Measurements from ENCODE around the gene DCLK2.
"Not testable (repeated sequence)": the region's sequence is repeated elsewhere in the genome, so short reads cannot be mapped to it uniquely, and the experiment has no call there.

DCLK2 gene

DNA sequence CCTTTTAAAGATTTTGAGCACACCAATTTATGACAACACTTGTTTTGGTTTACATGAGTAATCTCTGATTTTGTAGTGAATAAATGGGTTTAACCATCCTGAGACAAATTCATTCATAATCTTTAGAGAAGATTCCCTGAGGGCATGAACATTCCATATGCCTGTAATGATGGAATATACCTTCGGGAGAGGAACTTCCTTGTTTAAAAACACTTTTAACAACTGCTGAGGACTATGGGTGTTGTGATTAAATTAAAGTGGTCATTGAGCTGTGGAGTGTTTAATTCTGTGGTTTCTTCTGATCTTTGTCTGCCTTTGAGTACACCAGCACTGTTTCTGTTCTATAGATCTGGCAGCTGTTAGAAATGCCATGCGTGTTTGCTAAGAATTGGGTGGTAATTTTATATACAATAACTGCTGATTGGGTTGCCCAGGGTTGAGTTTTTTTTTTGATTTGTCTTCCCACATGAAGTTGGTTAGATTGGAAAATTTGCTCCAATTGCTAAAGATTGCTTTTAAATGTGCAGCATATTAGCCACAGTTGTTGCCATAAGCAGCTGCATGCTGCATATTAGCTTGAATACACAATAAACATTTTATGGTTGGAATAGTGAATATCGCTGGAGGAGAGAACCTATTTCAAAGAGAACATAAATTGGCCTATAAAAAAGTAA is 86.8 kb downstream of the DCLK2 start:
- no peaks in the 10 kb centered on the region for H3K4me1 ChIP-seq (ENCODE audit: control insufficient read depth, insufficient read depth, low read length, unreplicated experiment)
- H3K79me2 ChIP-seq (ENCODE audit: control insufficient read depth, insufficient read depth, low read length, unreplicated experiment), result no peaks in the 10 kb centered on the region

DNA sequence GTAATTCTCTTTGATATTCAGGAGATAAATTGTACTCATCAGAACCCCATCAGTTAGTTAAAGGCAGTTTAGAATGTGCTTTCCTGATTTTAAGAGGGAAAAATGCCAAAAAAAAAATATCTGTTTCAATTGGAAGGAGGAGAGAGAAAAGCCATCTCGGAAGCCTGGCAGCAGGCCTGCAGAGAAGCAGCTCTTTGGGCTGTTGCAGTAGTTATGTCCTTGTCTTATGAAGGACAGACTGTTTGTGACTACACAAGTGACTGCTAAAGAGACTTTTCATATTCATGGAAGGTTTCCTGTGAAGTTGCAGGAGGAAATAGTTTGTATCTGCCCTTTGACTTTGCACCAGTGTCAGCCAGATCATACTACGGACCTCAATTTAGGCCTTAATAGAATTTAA is 88.8 kb downstream of the DCLK2 start:
- Histone ChIP-seq H2AFZ (ENCODE audit: low read length, unreplicated experiment) (no peak overlapping the region), H3K4me1 (ENCODE audit: control insufficient read depth, insufficient read depth, low read length, unreplicated experiment) (no peaks in the 10 kb centered on the region), H3K36me3 (ENCODE audit: insufficient read depth, low read length) (no peaks in the 10 kb centered on the region), H3K79me2 (ENCODE audit: control insufficient read depth, insufficient read depth, low read length, unreplicated experiment) (no peaks in the 10 kb centered on the region), H3K4me3 (ENCODE audit: low read depth, low read length) (no peak overlapping the region), H3K27ac (ENCODE audit: low read depth, low read length) (no peak overlapping the region), H3K27me3 (ENCODE audit: insufficient read depth, low read length) (no peaks in the 10 kb centered on the region)

More for the DNA sequence above, 86.8 kb downstream of the DCLK2 start:
- Histone ChIP-seq H2AFZ (ENCODE audit: low read length, unreplicated experiment) (no peak overlapping the region), H3K36me3 (ENCODE audit: insufficient read depth, low read length) (no peaks in the 10 kb centered on the region), H3K27me3 (ENCODE audit: insufficient read depth, low read length) (no peaks in the 10 kb centered on the region), H3K27ac (ENCODE audit: low read depth, low read length) (no peak overlapping the region), H3K4me3 (ENCODE audit: low read depth, low read length) (no peak overlapping the region)

DNA sequence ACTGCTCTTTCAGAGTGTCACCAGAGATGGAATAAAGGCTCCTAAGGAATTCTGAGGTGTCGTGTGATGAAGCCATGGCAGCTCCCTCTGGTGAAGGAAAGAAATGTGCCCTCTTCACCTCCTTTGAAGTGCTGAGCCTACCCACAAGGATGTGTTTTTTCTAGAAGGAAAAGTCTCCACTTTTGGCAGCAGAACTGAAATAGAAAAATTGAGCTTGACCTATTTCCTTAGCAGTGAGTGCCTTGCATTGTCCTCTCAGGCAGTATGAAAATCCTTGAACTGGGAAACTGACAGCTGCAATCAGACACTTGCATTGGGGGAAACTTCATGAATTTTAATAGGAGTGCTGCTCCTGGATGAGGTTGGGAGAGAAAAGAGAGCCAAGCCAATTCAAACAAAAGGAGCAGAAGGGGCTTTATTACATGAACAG is 95.2 kb downstream of the DCLK2 start:
- H3K79me2 ChIP-seq (ENCODE audit: control insufficient read depth, insufficient read depth, low read length, unreplicated experiment), result no peaks in the 10 kb centered on the region
- no peak overlapping the region for H2AFZ ChIP-seq (ENCODE audit: low read length, unreplicated experiment)
- no peaks in the 10 kb centered on the region for H3K36me3 ChIP-seq (ENCODE audit: insufficient read depth, low read length)
- no peaks in the 10 kb centered on the region for H3K4me1 ChIP-seq (ENCODE audit: control insufficient read depth, insufficient read depth, low read length, unreplicated experiment)
- H3K27me3 ChIP-seq (ENCODE audit: insufficient read depth, low read length), result no peaks in the 10 kb centered on the region
- H3K27ac ChIP-seq (ENCODE audit: low read depth, low read length), result no peak overlapping the region
- no peak overlapping the region for H3K4me3 ChIP-seq (ENCODE audit: low read depth, low read length)

DNA sequence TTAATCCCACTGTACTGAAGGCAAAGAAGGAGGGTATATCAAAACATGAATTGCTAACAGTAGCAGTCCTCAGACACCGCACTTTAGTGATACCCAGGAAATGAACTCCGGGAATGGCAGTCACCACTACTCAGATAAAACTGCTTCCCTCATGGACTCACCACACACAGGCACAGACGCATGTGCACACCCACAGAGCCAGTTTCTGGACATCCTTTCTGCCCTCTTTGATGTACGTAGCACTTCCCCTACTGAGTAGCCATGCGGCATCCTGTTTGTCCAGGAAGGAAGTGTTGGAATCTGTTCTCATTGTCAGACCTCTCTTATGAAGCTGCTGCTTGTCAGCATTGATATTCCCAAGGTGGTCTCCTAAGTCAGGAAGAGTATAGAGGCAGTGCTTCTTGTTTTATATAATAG is 95.7 kb downstream of the DCLK2 start:
- Histone ChIP-seq H2AFZ (ENCODE audit: low read length, unreplicated experiment) (no peak overlapping the region), H3K79me2 (ENCODE audit: control insufficient read depth, insufficient read depth, low read length, unreplicated experiment) (no peaks in the 10 kb centered on the region), H3K4me1 (ENCODE audit: control insufficient read depth, insufficient read depth, low read length, unreplicated experiment) (no peaks in the 10 kb centered on the region), H3K27ac (ENCODE audit: low read depth, low read length) (no peak overlapping the region), H3K4me3 (ENCODE audit: low read depth, low read length) (no peak overlapping the region), H3K36me3 (ENCODE audit: insufficient read depth, low read length) (no peaks in the 10 kb centered on the region), H3K27me3 (ENCODE audit: insufficient read depth, low read length) (no peaks in the 10 kb centered on the region)

DNA sequence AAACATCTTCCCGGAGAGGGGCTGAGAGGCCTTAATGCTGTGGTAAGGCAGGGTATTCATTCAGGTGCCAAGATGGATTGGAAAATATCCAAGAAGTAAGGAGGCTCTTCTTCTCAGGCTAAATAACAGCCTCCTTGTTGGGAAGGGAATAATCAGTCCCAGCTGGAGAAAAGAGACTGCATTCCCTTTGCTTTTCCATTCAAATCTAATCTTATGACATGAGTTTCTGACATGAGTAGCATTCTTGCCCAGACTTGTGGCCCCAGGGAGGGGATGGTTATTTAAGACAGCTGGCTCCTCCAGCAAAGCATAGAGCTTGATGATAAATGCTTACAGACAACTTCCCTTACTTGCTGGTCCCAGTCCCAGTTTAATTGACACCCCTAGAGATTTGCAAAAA is 98.3 kb downstream of the DCLK2 start:
- H3K4me1 ChIP-seq (ENCODE audit: control insufficient read depth, insufficient read depth, low read length, unreplicated experiment), result no peaks in the 10 kb centered on the region
- no peaks in the 10 kb centered on the region for H3K27me3 ChIP-seq (ENCODE audit: insufficient read depth, low read length)
- H3K27ac ChIP-seq (ENCODE audit: low read depth, low read length), result no peak overlapping the region
- no peak overlapping the region for H3K4me3 ChIP-seq (ENCODE audit: low read depth, low read length)
- H2AFZ ChIP-seq (ENCODE audit: low read length, unreplicated experiment), result no peak overlapping the region
- H3K79me2 ChIP-seq (ENCODE audit: control insufficient read depth, insufficient read depth, low read length, unreplicated experiment), result no peaks in the 10 kb centered on the region
- no peaks in the 10 kb centered on the region for H3K36me3 ChIP-seq (ENCODE audit: insufficient read depth, low read length)

GRCh38 chr4:150178161-150178560 is 99.9 kb downstream of the DCLK2 start:
- Histone ChIP-seq H3K4me3 (ENCODE audit: low read depth, low read length) (no peak overlapping the region), H3K79me2 (ENCODE audit: control insufficient read depth, insufficient read depth, low read length, unreplicated experiment) (no peaks in the 10 kb centered on the region)

GRCh38 chr4:150181536-150181935 is 103.3 kb downstream of the DCLK2 start:
- Histone ChIP-seq H3K4me3 (ENCODE audit: low read depth, low read length) (no peak overlapping the region), H3K79me2 (ENCODE audit: control insufficient read depth, insufficient read depth, low read length, unreplicated experiment) (no peaks in the 10 kb centered on the region), H3K4me1 (ENCODE audit: control insufficient read depth, insufficient read depth, low read length, unreplicated experiment) (no peaks in the 10 kb centered on the region)

More at GRCh38 chr4:150178161-150178560, 99.9 kb downstream of the DCLK2 start:
- Histone ChIP-seq H3K4me1 (ENCODE audit: control insufficient read depth, insufficient read depth, low read length, unreplicated experiment) (no peaks in the 10 kb centered on the region), H3K27me3 (ENCODE audit: insufficient read depth, low read length) (no peaks in the 10 kb centered on the region), H2AFZ (ENCODE audit: low read length, unreplicated experiment) (no peak overlapping the region), H3K27ac (ENCODE audit: low read depth, low read length) (no peak overlapping the region), H3K36me3 (ENCODE audit: insufficient read depth, low read length) (no peaks in the 10 kb centered on the region)

DNA sequence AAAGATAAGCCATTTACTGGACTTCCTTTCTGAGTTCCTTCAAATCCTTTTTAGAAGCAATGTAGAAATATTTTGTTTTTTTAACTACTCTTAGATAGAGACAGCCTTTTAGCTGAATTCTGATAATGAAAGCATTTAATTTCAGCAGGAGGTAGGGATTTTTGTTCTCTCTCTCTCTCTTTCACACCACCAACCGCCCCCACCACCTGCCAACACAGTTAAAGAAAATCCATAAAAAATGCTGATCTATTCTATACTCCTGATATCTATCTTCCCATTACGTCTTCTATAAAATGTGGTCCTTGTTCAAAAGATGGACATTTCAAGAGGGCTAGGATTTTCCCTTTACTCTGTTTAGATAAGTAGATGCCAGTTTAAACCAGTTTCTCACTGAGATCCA is 104.5 kb downstream of the DCLK2 start:
- no peak overlapping the region for H3K4me3 ChIP-seq (ENCODE audit: low read depth, low read length)
- no peaks in the 10 kb centered on the region for H3K36me3 ChIP-seq (ENCODE audit: insufficient read depth, low read length)
- no peaks in the 10 kb centered on the region for H3K4me1 ChIP-seq (ENCODE audit: control insufficient read depth, insufficient read depth, low read length, unreplicated experiment)
- H3K27me3 ChIP-seq (ENCODE audit: insufficient read depth, low read length), result no peaks in the 10 kb centered on the region
- no peak overlapping the region for H2AFZ ChIP-seq (ENCODE audit: low read length, unreplicated experiment)
- no peak overlapping the region for H3K27ac ChIP-seq (ENCODE audit: low read depth, low read length)
- no peaks in the 10 kb centered on the region for H3K79me2 ChIP-seq (ENCODE audit: control insufficient read depth, insufficient read depth, low read length, unreplicated experiment)

More at GRCh38 chr4:150181536-150181935, 103.3 kb downstream of the DCLK2 start:
- H3K27me3 ChIP-seq (ENCODE audit: insufficient read depth, low read length), result no peaks in the 10 kb centered on the region
- no peaks in the 10 kb centered on the region for H3K36me3 ChIP-seq (ENCODE audit: insufficient read depth, low read length)
- no peak overlapping the region for H3K27ac ChIP-seq (ENCODE audit: low read depth, low read length)
- no peak overlapping the region for H2AFZ ChIP-seq (ENCODE audit: low read length, unreplicated experiment)

DNA sequence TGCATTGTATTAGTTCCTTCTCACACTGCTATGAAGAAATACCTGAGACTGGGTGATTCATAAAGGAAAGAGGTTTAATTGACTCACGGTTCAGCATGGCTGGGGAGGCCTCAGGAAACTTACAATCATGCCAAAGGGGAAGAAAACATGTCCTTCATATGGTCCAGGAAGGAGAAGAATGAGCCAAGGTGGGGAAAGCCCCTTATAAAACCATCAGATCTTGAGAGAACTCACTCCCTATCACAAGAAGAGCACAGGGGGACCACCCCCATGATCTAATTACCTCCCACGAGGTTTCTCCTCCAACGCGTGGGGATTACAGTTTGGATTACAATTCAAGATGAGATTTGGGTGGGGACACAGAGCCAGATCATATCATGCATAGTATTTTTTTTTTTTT is 106.8 kb downstream of the DCLK2 start:
- not testable (repeated sequence) for H2AFZ ChIP-seq (ENCODE audit: low read length, unreplicated experiment); H3K4me3 ChIP-seq (ENCODE audit: low read depth, low read length); H3K79me2 ChIP-seq (ENCODE audit: control insufficient read depth, insufficient read depth, low read length, unreplicated experiment); H3K27me3 ChIP-seq (ENCODE audit: insufficient read depth, low read length); H3K4me1 ChIP-seq (ENCODE audit: control insufficient read depth, insufficient read depth, low read length, unreplicated experiment); H3K27ac ChIP-seq (ENCODE audit: low read depth, low read length); H3K36me3 ChIP-seq (ENCODE audit: insufficient read depth, low read length)

- H3K4me3 ChIP-seq (ENCODE audit: low read depth, low read length), result no peak overlapping the region
- H3K27me3 ChIP-seq (ENCODE audit: insufficient read depth, low read length), result no peaks in the 10 kb centered on the region
- H3K79me2 ChIP-seq (ENCODE audit: control insufficient read depth, insufficient read depth, low read length, unreplicated experiment), result no peaks in the 10 kb centered on the region
- H3K27ac ChIP-seq (ENCODE audit: low read depth, low read length), result no peak overlapping the region
- H3K36me3 ChIP-seq (ENCODE audit: insufficient read depth, low read length), result no peaks in the 10 kb centered on the region
- no peaks in the 10 kb centered on the region for H3K4me1 ChIP-seq (ENCODE audit: control insufficient read depth, insufficient read depth, low read length, unreplicated experiment)
- H2AFZ ChIP-seq (ENCODE audit: low read length, unreplicated experiment), result no peak overlapping the region
These were observed 114.7 kb downstream of the DCLK2 start for GRCh38 chr4:150192986-150193385.

- H2AFZ ChIP-seq (ENCODE audit: low read length, unreplicated experiment); H3K27me3 ChIP-seq (ENCODE audit: insufficient read depth, low read length): not testable (repeated sequence)
These were observed 119.0 kb downstream of the DCLK2 start for GRCh38 chr4:150197256-150197655.

More at GRCh38 chr4:150197256-150197655, 119.0 kb downstream of the DCLK2 start:
- not testable (repeated sequence) for H3K4me1 ChIP-seq (ENCODE audit: control insufficient read depth, insufficient read depth, low read length, unreplicated experiment); H3K36me3 ChIP-seq (ENCODE audit: insufficient read depth, low read length); H3K4me3 ChIP-seq (ENCODE audit: low read depth, low read length); H3K79me2 ChIP-seq (ENCODE audit: control insufficient read depth, insufficient read depth, low read length, unreplicated experiment); H3K27ac ChIP-seq (ENCODE audit: low read depth, low read length)

All from ACC112 (cell line).